Kidney tubule cell (primary cell): Measurements from ENCODE around the gene SS18L1.
"Not testable (repeated sequence)": the region's sequence is repeated elsewhere in the genome, so short reads cannot be mapped to it uniquely, and the experiment has no call there.

ENCODE experiments used
- DNase-seq: peaks from one replicate; pipeline ENCODE4 v3.0.0-alpha.2; 2018; ENCODE audit warnings: low spot score

SS18L1 gene, protein sequence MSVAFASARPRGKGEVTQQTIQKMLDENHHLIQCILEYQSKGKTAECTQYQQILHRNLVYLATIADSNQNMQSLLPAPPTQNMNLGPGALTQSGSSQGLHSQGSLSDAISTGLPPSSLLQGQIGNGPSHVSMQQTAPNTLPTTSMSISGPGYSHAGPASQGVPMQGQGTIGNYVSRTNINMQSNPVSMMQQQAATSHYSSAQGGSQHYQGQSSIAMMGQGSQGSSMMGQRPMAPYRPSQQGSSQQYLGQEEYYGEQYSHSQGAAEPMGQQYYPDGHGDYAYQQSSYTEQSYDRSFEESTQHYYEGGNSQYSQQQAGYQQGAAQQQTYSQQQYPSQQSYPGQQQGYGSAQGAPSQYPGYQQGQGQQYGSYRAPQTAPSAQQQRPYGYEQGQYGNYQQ

DNA sequence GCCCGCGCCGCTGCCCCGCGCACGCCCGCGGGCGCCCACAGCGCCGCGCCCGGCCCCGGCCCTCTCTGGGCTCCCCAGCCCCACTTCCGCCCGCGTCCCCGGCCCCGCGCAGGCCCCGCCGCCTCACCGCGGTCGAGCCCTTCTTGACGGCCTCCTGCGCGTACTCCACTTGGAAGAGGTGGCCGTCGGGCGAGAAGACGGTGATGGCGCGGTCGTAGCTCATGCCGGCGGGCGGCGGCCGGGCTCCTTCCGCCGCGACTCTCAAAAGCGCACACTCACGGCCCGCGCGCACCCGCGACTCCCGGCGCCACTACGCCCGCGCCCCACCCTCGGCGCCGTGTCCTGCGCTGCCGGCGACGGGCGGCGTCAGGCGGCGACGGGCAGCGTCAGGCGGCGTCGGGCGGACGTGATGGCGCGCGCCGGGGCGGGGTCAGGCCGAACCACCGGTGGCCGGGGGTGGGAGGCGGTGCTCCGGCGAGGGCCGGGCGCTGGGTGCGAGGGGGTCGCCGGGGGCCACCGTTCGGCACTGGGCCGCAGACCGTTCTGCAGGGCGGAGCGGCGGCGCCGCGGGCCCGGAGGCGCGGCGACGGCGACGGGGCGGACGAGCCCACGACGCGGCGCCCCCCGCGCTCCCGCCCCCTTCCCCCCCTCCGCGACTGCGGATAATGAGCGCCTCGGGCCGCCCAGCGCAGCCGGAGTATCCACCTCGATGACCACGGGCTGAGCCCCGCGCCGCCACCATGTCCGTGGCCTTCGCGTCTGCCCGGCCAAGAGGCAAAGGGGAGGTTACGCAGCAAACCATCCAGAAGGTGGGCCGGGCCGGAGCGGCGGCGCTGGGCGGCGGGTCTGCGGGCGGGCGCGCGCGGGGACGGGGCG lies at the start of gene SS18L1, which contains the start of gene PSMA7:
SS18L1 (plus strand) TSS at position 689 of the 876 bp plus-strand sequence; CDS start at position 741, 52 bp downstream.
PSMA7 (minus strand) TSS at position 314 of the 876 bp plus-strand sequence; CDS start at position 223, 91 bp downstream.
- peak; percentile 93 for DNase-seq

DNA sequence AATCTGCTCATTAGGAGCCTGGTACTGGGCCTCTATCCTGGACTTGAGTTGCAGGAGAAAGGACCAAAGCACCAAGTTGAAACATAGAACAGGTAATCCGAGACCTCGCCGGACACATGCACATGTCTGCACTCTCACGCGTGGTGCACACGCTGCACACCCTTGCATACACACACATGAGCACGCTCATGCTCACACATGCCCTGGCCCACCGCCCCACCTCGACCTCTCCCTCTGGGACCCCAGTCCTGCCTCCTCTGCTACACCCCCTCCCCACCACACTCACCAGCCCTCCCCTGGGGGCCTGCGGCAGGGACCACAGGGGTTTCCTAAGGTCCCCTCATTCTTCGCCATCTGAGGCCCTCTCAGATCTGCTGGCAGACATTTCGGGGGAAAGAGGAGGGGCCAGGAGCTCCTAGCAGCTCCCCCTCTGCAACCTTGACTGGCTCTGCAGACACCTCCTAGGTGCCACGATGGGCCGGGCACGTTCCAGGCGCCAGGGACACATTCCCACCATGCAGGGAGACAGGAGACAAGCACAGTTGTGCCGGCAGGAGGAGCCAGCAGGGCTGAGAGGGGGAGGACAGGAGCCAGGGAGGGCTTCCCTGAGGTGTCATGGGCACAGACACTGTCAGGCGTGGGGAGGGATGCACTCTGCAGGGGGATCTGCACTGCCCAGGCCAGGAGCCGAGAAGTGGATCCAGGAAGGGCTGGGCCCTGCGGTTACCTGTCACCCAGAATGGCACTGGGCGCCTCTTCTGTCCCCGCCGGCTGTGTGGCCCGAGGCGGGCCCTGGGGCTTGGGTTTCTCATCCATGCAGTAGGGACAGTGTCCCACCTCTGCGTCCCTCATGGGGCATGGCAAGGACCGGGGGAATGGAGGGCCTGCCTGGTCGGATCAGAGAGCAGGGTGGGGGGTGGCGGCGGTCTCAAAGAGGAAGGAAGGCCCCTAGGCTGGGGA lies 46.9 kb upstream of the SS18L1 start:
- no peak for DNase-seq

DNA sequence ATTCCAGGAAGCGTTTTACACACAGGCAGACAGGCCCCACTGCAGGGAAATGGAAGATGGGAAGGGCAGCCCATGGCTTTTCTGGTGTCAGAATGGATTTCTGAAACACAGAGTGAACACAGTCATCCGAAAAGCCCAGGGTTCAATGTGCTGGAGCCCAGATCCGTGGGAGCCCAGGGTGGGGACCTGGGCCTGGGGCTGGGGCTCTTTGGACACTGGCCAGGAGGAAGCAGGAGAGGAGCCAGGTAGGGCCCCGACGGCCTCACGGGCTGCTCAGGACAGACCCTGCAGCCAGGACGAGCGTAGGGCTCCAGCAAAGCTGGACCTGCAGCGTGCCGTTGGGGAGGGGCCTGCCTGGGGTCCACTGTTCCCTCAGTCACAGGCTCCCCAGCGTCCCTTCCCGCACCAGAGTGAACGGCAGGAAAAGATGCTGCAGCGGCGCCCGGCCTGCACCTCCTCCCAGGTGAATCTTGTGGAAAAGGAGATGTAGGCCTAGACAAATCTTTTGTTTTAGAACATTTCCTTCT lies 45.6 kb upstream of the SS18L1 start:
- no peak for DNase-seq

DNA sequence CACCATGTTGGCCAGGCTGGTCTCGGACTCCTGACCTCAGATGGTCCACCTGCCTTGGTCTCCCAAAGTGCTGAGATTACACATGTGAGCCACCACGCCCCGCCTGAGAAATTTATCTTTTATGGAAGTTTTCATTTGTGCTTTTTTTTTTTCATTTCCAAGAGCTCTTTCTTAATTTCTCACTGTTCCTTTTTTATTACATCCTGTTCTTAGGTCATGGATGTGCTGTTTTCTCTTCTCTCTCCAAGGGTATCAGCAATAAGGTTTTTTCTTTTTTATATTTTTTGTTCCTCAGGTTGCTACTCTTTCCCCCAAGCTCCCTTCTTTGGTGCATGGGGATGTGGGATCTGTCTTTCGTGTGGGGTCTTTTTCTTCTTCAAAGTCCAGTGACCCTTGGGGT lies 42.5 kb upstream of the SS18L1 start:
- no peak for DNase-seq

DNA sequence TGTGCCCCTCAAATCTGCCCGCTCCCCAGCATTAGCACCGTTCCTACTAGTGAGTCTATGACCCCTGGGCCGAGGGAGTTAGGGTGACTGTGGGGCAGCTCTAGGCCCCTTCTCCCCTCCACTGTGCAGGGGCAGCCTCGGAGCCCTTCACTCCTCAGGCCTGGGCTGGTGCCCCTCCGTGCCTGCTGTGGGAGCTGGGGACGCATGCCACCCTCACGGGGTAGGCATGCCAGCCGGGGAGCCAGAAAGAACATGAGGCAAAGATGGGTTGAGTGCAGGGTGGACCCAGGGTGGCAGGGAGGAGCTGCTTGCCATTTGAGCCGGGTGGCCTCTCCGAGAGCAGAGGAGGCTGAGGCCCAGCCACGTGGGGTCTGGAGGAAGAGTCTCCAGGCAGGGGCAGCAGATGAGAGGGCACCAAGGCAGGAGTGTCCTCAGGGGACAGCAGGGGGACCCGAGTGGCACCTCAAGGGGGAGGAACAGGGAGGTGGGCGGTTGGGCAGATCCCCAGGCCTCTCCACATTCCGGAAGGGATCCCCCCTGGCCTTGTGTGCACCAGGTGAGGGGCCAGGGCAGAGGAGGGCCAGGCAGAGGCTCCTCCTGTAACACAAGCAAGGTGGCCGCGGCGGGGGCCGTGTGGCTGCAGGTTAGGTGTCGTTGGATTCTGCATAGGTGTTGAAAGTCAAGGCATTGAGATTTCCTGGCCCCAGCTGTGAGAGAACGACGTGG lies 39.9 kb upstream of the SS18L1 start:
- no peak for DNase-seq

DNA sequence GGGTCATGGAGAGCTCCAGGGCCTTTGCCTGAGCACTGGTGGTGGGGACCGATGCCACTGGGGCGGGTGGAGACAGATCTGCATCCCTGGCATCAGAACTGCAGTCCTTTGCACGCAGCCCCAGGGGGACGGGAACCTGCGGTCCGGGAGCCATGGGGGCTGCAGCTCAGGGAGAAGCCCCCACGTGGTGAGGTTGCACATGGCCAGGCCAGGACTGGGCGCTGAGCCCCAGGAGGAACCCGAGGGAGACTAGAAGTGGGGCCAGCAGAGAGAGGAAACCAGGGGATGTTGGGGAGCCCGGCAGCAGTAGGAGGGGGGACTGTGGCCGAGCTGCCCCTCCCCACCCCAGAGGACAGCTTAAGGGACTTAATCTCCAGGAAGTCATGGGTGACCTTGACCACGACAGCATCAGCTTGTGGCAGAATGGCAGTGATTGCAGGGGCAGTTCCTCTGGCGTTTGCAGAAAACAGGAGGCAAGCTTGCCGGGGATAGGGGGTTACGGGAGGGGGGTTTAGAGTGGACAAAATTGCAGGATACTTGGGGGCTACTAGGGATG lies 39.3 kb upstream of the SS18L1 start:
- no peak for DNase-seq

DNA sequence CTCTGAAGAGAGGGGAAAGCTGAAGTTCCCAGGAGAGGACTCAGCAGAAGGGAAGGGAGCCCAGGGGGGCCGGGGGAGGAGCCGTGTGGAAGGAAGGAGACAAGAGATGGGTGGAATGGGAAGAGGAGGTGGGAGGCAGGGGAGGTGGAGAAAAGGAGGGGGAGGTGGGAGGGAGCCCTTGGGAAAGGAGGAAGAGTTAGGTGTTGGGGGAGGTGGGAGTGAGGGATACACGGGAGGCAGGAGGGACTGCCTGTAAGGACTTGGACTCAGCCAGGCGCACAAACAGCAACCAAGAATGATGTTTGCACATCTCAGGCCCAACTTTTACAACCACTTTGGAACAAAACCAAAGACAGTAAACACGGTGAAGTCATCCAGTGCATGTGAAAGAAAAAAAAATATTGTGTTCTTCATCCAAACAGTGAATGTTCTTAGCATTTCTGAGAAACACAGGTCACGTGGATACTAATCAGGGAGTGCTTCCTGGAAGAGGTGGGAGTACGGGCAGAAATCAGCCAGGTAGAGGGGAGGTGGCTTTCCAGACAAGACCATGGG lies 38.7 kb upstream of the SS18L1 start:
- no peak for DNase-seq

DNA sequence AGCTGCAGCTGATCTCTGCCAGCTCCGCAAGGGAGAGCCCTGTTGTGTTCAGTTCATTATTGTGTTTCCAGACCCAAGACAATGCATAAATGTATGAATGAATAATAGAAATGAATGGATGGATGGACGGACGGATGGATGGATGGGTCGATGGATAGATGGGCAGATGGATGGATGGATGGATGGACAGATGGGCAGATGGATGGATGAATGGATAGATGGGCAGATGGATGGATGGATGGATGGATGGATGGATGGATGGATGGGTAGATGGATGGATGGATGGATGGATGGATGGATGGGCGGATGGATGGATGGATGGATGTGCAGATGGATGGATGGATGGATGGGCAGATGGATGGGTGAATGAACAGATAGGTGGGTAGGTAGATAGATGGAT lies 38.0 kb upstream of the SS18L1 start:
- DNase-seq: no peak

DNA sequence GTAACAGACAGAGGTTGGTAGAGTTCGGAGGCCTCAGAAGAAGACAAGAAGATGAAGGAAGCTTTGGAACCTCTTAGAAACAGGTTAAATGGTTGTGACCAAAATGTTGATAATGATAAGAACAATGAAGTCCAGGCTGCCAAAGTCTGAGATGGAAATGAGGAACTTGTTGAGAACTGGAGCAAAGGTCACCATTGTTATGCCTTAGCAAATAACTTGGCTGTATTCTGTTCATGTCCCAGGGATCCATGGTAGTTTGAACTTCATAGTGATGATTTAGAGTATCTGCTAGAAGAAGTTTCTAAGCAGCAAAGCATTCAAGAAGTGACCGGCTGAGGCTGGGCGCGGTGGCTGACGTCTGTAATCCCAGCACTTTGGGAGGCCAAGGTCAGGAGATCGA lies 32.4 kb upstream of the SS18L1 start:
- DNase-seq: no peak

DNA sequence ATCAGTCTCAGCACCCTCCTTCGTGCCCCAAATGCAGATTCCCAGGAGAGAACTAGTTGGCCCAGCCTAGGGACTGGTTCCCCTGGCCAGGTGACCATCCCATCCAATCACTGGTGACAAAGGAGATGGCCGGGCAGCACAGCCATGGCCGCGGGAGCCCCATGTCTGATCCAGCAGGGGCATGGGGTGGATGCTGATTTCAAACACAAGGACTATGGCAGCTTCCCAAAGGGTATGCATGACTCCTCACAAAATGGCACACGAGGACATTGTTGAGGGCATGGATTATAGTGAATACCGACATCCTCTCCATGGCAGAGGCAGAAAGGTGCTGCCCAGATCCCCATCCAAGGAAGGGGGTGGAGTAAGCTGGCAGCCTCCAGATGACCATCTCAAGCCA lies 31.2 kb upstream of the SS18L1 start:
- no peak for DNase-seq

DNA sequence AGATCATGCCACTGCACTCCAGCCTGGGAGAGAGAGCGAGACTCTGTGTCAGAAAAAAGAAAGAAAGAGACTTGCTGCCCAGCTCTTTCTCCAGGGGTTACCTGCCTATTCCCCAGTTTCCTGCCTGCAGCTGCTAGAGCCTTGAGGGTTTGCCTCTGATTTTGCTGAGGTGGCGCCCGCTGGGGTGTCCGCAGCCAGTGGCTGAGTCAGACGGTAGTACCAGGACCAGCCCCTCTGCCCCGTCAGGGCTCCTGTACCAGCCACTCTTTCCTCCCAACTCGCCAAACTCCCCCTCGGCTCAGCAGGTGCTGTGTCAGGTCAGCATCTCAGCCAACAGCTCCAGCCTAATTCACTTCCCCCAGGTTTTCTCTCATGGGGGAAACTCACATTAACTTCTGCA lies 28.7 kb upstream of the SS18L1 start:
- DNase-seq: no peak

DNA sequence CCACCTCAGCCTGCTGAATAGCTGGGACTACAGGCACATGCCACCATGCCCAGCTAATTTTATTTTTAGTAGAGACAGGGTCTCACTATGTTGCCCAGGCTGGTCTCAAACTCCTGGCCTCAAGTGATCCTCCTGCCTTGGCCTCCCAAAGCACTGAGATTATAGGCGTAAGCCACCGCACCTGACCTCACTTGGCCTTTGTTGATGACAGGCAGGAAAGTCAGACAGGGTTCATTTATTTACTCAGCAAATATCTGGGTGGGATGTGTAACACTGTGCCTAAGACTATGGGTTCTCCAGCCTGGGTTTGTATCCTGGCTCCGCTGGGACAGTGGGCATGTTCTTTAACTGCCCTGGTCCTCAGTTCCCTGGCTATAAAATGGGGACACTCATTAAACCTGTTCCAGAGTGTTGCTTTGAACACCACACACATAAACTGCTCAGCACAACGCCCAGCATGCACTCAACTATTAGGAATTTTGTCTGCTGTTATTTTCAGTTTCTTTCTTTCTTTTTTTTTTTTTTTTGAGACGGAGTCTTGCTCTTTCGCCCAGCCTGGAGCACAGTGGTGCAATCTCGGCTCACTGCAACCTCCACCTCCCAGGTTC lies 27.7 kb upstream of the SS18L1 start:
- not testable (repeated sequence) for DNase-seq

DNA sequence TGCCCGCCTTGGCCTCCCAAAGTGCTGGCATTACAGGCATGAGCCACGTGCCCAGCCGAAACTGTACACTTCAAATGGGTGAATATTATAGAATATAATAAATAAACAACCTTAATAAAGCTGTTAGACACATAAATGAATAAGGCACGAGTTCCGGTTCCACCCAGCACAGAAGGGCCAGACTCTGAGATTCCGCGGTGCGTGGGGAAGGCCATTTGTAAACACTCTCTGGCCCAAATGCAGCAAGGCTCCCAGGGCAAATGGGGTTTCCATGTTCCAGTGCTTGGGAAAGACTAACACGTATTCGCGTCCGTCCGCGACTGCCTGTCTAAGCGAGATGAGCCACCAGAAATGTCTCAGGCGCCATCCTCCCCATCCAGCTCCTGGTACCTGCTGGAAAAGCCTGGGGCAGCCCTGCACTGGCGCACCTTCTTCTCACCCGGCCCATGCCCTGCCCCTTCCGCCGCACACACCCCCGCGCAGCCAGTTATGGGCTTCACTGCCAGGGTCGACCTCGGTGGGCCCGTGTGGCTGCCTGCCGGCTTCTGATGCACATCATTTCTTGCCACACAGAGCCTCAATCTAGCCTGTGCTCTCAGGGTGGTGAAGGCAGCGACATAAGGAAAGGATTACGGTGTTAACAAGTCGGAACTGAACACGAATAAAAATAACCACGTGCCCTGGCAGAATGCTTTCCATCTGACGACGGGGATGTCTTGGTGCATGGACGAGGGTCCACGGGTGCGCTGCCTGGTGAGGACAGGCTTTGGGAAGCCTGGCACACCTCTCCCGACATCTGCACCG lies 26.8 kb upstream of the SS18L1 start:
- no peak for DNase-seq

DNA sequence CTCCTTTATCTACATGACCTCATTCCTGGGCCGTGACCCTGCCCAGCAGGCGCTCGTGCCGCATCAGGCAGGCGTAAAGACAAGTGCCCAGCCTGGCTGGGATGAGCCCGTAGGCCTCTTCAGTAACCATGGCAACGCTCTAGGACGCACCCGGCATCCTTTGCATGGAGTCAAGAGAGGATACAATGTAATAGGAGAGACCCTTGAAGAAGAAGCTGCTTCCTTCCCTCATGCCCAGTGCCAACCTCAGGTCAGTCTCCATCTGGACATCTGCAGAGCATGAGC lies 26.3 kb upstream of the SS18L1 start:
- no peak for DNase-seq

DNA sequence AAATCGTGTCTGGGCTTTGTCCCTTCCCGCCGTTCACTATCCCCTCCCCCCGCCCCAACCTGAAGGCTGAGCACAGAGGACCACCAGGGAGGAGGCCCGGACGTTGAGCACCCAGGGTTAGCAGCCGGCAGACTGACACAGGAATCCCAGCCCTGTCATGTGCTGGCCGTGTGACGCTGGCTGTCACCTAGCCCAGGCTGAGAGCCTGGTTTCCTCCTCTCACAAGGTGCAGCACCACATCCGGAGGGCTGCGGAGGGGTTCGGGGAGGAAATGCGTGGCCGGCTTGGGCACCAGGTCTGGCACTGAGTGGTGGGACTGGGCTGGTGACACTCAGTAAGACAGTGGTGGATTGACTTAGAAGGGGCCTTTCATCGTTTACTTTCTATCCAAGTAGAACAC lies 25.9 kb upstream of the SS18L1 start:
- DNase-seq: no peak

DNA sequence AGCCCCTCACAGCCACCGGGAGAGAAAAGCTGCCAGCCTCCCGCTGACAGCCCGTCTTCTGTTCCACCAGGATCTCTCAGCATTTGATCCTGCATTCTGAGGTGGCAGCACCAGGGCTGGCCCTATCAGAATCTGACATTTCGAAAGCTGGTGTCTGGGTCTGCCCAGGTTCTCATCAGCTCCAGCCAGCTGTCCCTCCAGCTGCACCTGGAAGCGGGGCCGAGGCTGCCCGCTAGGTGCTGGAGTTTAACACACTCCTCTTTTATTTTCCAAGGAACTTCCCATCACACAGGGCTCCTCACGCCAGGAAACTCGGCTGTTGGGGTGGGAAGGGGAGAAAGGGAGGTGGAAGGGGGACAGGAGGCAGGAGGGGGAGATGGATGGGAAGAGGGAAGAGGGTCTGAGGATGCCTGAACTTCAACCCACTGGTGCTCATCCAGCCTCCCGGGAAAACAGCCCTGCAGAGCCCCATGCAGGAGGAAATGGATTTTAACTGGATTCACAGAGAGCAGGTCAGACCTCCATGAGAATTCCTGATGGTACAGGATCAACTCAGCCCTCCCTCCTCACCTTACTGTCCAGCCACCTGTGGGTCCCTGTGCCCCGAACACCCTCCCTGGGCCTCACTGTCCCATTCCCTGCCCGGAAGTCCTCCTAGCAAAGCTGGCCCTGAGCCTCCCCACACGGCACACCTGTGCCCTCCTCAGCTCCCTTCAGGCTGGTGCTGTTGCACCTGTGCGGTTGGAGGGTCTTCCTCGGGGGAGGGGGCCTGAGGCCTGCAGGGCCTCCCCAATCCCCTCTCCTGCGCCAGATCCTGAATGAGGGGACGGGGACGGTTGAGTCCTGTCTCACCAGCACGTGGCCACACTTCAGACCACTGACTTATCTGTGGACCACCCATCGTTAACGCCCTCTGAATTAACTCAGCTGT lies 25.2 kb upstream of the SS18L1 start:
- DNase-seq: no peak

DNA sequence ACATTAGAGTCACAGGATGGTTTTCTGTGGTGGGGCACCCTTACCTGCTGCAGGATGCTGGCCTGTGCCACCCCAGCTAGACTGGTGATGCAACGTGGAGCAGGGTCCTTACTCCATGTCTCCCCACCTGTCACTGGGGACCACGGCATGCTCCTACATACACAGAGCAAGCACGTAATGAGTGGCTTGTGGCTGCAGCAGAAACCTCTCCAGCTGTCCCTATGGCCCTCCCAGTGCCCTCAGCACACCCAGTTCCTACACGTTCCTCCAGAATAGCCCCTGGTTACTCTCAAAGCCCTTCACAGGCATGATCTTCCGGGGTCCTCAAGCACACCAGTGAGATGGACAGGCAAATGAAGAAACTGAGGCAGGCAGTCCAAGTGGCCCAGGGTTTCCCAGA lies 24.5 kb upstream of the SS18L1 start:
- DNase-seq: no peak
